H9 (cell line): ENCODE data around the gene PARM1. TPM values are rescaled to one million over a fixed set of nuclear protein-coding genes. Genes with fewer than 3 reads are reported as not detected.

ENCODE experiments used
- DNase-seq: peaks from one replicate; pipeline ENCODE4 v3.0.0-alpha.2; 2017
- H2AFZ ChIP-seq: one replicate; pipeline ENCODE4 v1.6.1; 2013; ENCODE audit warnings: mild to moderate bottlenecking, low read length, control low read depth, moderate library complexity
- H2AK5ac ChIP-seq: 2 replicates; pipeline ENCODE4 v1.6.1; 2013; ENCODE audit warnings: low read length, control low read depth, mixed read lengths; ENCODE audit not compliant: insufficient read length
- H2BK120ac ChIP-seq: one replicate; pipeline ENCODE4 v1.6.1; 2013; ENCODE audit warnings: low read depth, mild to moderate bottlenecking, low read length, control low read depth, inconsistent platforms; ENCODE audit not compliant: poor library complexity, severe bottlenecking
- H2BK12ac ChIP-seq: 2 replicates; pipeline ENCODE4 v1.6.1; 2013; ENCODE audit warnings: low read length, control low read depth, mixed read lengths, low read depth; ENCODE audit not compliant: insufficient read length
- H2BK15ac ChIP-seq: 2 replicates; pipeline ENCODE4 v1.6.1; 2013; ENCODE audit warnings: low read depth, low read length, control low read depth
- H2BK20ac ChIP-seq: one replicate; pipeline ENCODE4 v1.6.1; 2013; ENCODE audit warnings: low read depth, mild to moderate bottlenecking, low read length, control low read depth, inconsistent platforms; ENCODE audit not compliant: poor library complexity, severe bottlenecking
- H2BK5ac ChIP-seq: 2 replicates; pipeline ENCODE4 v1.6.1; 2013; ENCODE audit warnings: low read length, control low read depth, mixed read lengths; ENCODE audit not compliant: insufficient read length
- H3K14ac ChIP-seq: 2 replicates; pipeline ENCODE4 v1.6.1; 2013; ENCODE audit warnings: low read length, control low read depth; ENCODE audit not compliant: insufficient read depth
- H3K18ac ChIP-seq: 2 replicates; pipeline ENCODE4 v1.6.1; 2013; ENCODE audit warnings: low read depth, mild to moderate bottlenecking, mixed read lengths, low read length, control low read depth; ENCODE audit not compliant: insufficient read length
- H3K23ac ChIP-seq: 2 replicates; pipeline ENCODE4 v1.6.1; 2013; ENCODE audit warnings: low read length, control low read depth, mixed read lengths, low read depth; ENCODE audit not compliant: insufficient read length
- H3K23me2 ChIP-seq: 2 replicates; pipeline ENCODE4 v1.6.1; 2013; ENCODE audit warnings: low read depth, mild to moderate bottlenecking, mixed read lengths, low read length, control low read depth; ENCODE audit not compliant: insufficient read length, poor library complexity, severe bottlenecking
- H3K27ac ChIP-seq: 2 replicates; pipeline ENCODE4 v1.5.1; 2013; ENCODE audit warnings: low read length, control low read depth, mixed read lengths, low read depth; ENCODE audit not compliant: insufficient read length
- H3K27me3 ChIP-seq: 2 replicates; pipeline ENCODE4 v1.6.1; 2013; ENCODE audit warnings: low read length, control low read depth, inconsistent platforms; ENCODE audit not compliant: insufficient read depth
- H3K4ac ChIP-seq: 2 replicates; pipeline ENCODE4 v1.6.1; 2013; ENCODE audit warnings: low read depth, mild to moderate bottlenecking, control low read depth, inconsistent platforms, low read length, moderate library complexity
- H3K4me1 ChIP-seq: 2 replicates; pipeline ENCODE4 v1.6.1; 2013; ENCODE audit warnings: low read length, control low read depth, inconsistent platforms; ENCODE audit not compliant: insufficient read depth
- H3K4me2 ChIP-seq: 2 replicates; pipeline ENCODE4 v1.6.1; 2013; ENCODE audit warnings: low read length, control low read depth, mixed read lengths; ENCODE audit not compliant: insufficient read length, insufficient read depth
- H3K56ac ChIP-seq: 2 replicates; pipeline ENCODE4 v1.6.1; 2013; ENCODE audit warnings: low read depth, mild to moderate bottlenecking, mixed read lengths, low read length, control low read depth; ENCODE audit not compliant: insufficient read length
- H3K79me1 ChIP-seq: 2 replicates; pipeline ENCODE4 v1.6.1; 2013; ENCODE audit warnings: low read depth, mild to moderate bottlenecking, moderate library complexity, low read length, control low read depth, inconsistent platforms; ENCODE audit not compliant: insufficient read depth, poor library complexity, severe bottlenecking
- H3K79me2 ChIP-seq: 2 replicates; pipeline ENCODE4 v1.6.1; 2013; ENCODE audit warnings: low read length, control low read depth, inconsistent platforms; ENCODE audit not compliant: insufficient read depth
- H3K9ac ChIP-seq: 2 replicates; pipeline ENCODE4 v1.6.1; 2013; ENCODE audit warnings: low read length, control low read depth, mixed read lengths; ENCODE audit not compliant: insufficient read length; ENCODE audit errors: extremely low read depth
- H3K9me3 ChIP-seq: one replicate; pipeline ENCODE4 v1.6.1; 2013; ENCODE audit warnings: low read depth, low read length, inconsistent platforms; ENCODE audit not compliant: control insufficient read depth
- H3T11ph ChIP-seq: one replicate; pipeline ENCODE4 v1.6.1; 2013; ENCODE audit warnings: mild to moderate bottlenecking, low read length, control low read depth, inconsistent platforms
- H4K20me1 ChIP-seq: one replicate; pipeline ENCODE4 v1.6.1; 2013; ENCODE audit not compliant: control insufficient read depth, insufficient read length, insufficient read depth
- H4K5ac ChIP-seq: 2 replicates; pipeline ENCODE4 v1.6.1; 2013; ENCODE audit warnings: low read depth, mild to moderate bottlenecking, mixed read lengths, low read length, control low read depth; ENCODE audit not compliant: insufficient read length
- H4K8ac ChIP-seq: replicated peaks from 2 replicates; pipeline ENCODE4 v1.6.1; 2013; ENCODE audit warnings: low read length, control low read depth, mixed read lengths, low read depth; ENCODE audit not compliant: insufficient read length
- H4K91ac ChIP-seq: 2 replicates; pipeline ENCODE4 v1.6.1; 2013; ENCODE audit warnings: low read depth, mild to moderate bottlenecking, moderate library complexity, mixed read lengths, low read length, control low read depth; ENCODE audit not compliant: insufficient read length
- H3K27ac Mint-ChIP-seq, 3 experiments: 2 replicates in 2 of 3; 3 replicates in 1 of 3; pipeline ENCODE4 v1.8.0; 2020 to 2021; ENCODE audit warnings: mixed read lengths in 3 of 3, mild to moderate bottlenecking in 1 of 3, moderate library complexity in 1 of 3
- H3K27me3 Mint-ChIP-seq: 2 replicates; pipeline ENCODE4 v1.8.0; 2021; ENCODE audit warnings: low read depth, mild to moderate bottlenecking, moderate library complexity, mixed read lengths
- H3K36me3 Mint-ChIP-seq, 3 experiments: 2 replicates in 2 of 3; 3 replicates in 1 of 3; pipeline ENCODE4 v1.8.0; 2020 to 2021; ENCODE audit warnings: low read depth in 3 of 3, mixed read lengths in 3 of 3; ENCODE audit not compliant: insufficient read depth in 1 of 3
- H3K4me1 Mint-ChIP-seq, 2 experiments: 2 replicates each; pipeline ENCODE4 v1.8.0; 2020; ENCODE audit warnings: mixed read lengths in 2 of 2
- H3K4me3 Mint-ChIP-seq, 2 experiments: 2 replicates in 1 of 2; 3 replicates in 1 of 2; pipeline ENCODE4 v1.8.0; 2020 to 2021; ENCODE audit warnings: mild to moderate bottlenecking in 2 of 2, mixed read lengths in 2 of 2, moderate library complexity in 1 of 2
- H3K9me3 Mint-ChIP-seq, 2 experiments: 2 replicates in 1 of 2; 3 replicates in 1 of 2; pipeline ENCODE4 v1.8.0; 2020; ENCODE audit warnings: mild to moderate bottlenecking in 2 of 2, mixed read lengths in 2 of 2, moderate library complexity in 1 of 2
- CTCF ChIP-seq: fragments of 200-600 bp; sonication (generic); conservative IDR thresholded peaks from 3 replicates; pipeline ENCODE4 v1.8.0; 2021; ENCODE audit warnings: antibody characterized with exemption, mild to moderate bottlenecking
- WGBS: extraction: QIAGEN DNeasy Blood & Tissue Kit; methylation state at CpG from one replicate; pipeline ENCODE4 v1.1.7; 2013; ENCODE audit warnings: missing lambda C conversion rate, low lambda C conversion rate, mixed read lengths; ENCODE audit not compliant: insufficient read length; ENCODE audit errors: extremely low coverage; 5-methylcytosine and 5-hydroxymethylcytosine counted together
- total RNA-seq: library from RNA; stranded (reverse); gene quantifications from 2 replicates; pipeline ENCODE4 v1.2.1, GENCODE V29; 2021

Gene PARM1
- total RNA-seq, 1 experiment from 2014 or later = 2.0 TPM

DNA sequence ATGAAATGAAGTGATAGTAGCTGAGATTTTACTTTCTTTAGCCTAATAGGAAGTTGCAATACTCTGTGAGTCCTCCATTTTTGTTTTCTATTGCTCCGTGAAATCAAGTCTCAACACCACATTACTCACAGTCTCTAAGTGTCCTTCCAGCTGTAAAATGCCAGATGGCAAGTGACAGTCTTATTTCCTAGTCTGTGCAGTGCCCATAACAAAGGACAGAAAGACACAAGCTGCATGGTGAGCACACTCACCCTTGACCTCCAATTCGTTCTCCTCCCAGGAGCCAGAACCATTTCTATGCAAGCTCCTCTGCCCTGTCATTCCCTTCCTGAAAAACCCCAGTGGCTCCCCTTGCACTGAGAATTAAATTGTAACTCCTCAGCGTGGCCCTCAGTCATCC lies 101.6 kb downstream of the PARM1 start:
- Histone ChIP-seq H3K79me2 (no peaks in the 10 kb centered on the region), H3K14ac (no peak overlapping the region), H3K18ac (no peak overlapping the region), H3K4ac (no peak overlapping the region), H3K27me3 (no peaks in the 10 kb centered on the region), H3K9me3 (no peaks in the 10 kb centered on the region), H2BK20ac (no peak overlapping the region), H3K79me1 (no peaks in the 10 kb centered on the region), H4K91ac (no peak overlapping the region), H4K5ac (no peak overlapping the region), H2BK12ac (no peak overlapping the region), H2BK120ac (no peak overlapping the region), H3T11ph (no peak overlapping the region), H3K27ac (no peak overlapping the region), H2AK5ac (no peak overlapping the region), H3K23me2 (no peaks in the 10 kb centered on the region), H3K9ac (no peak overlapping the region), H4K20me1 (no peaks in the 10 kb centered on the region), H4K8ac (no peak overlapping the region), H3K23ac (no peak overlapping the region), H2BK15ac (no peak overlapping the region), H2AFZ (no peak overlapping the region), H3K56ac (no peak overlapping the region), H3K4me2 (no peak overlapping the region), H3K4me1 (no peaks in the 10 kb centered on the region), H2BK5ac (no peak overlapping the region)
- Mint-ChIP-seq H3K4me3 (no peak overlapping the region), H3K36me3 (no peaks in the 10 kb centered on the region), H3K4me1 (peaks cover 0 to 6% of the 10 kb centered on the region in 2 experiments; a peak in 1 of 4 replicates), H3K9me3 (no peaks in the 10 kb centered on the region), H3K27ac (no peak overlapping the region), H3K27me3 (no peaks in the 10 kb centered on the region)
- no CpG with 5 or more reads among the region's 3 CpGs for WGBS
- no peak for TF ChIP-seq CTCF
- no peak for DNase-seq
